HepG2 (cell line): ENCODE measurements around the gene ASTN2. TPM values are rescaled to one million over a fixed set of nuclear protein-coding genes. Genes with fewer than 3 reads are reported as not detected.

Source experiments
- ATAC-seq: fragments of 200-7000 bp; cut with Tn5 transposase; 3 replicates; pipeline ENCODE4 v1.9.1; 2020; ENCODE audit warnings: mild to moderate bottlenecking, moderate library complexity
- BruUV-seq: library from RNA; stranded (reverse); fragments of 400-500 nt; replicated peaks from 2 replicates; lab custom pipeline; 2021; lab: Mats Ljungman, UMichigan
- CTCF ChIA-PET: fragments of 300-600 bp; formaldehyde crosslinking; extraction: SDS; loops from one replicate; lab custom pipeline; 2021; ENCODE audit warnings: low total read pairs, inconsistent platforms, low intra/inter-chr PET ratio; lab: Yijun Ruan, JAX
- POLR2A ChIA-PET: fragments of 350-600 bp; sonication (Branson Sonifier 250); formaldehyde crosslinking; loops from one replicate; lab custom pipeline; 2020; ENCODE audit warnings: antibody characterized with exemption, inconsistent platforms; lab: Yijun Ruan, JAX
- DNase-seq: peaks from one replicate; pipeline ENCODE4 v3.0.0-alpha.2; 2015; ENCODE audit warnings: low spot score
- FAIRE-seq: peaks from 3 replicates; lab custom pipeline; 2011; peaks lifted over from hg19 to GRCh38; lab: Jason Lieb, UNC
- H2AFZ ChIP-seq: one replicate; pipeline ENCODE4 v1.6.1; 2011; ENCODE audit warnings: low read length, inconsistent platforms
- H3K27ac ChIP-seq: fragments of 300-600 bp; 3 replicates; pipeline ENCODE4 v1.8.0; 2011; ENCODE audit warnings: mixed run types, mild to moderate bottlenecking, mixed read lengths, low read length, inconsistent platforms; ENCODE audit not compliant: insufficient read depth; ENCODE audit errors: extremely low read length
- H3K27me3 ChIP-seq, 2 experiments: fragments of 200-600 bp in 1 of 2; 2 replicates in 1 of 2; 3 replicates in 1 of 2; pipeline versions ENCODE4 v1.6.0 to v1.8.0; 2011; ENCODE audit warnings: low read length in 2 of 2, mild to moderate bottlenecking in 2 of 2, moderate library complexity in 2 of 2, inconsistent platforms in 1 of 2; ENCODE audit not compliant: insufficient read depth in 2 of 2, control insufficient read depth in 1 of 2
- H3K36me3 ChIP-seq, 2 experiments: fragments of 200-600 bp in 1 of 2; replicated peaks in 1 of 2; 2 replicates in 1 of 2; 3 replicates in 1 of 2; pipeline versions ENCODE4 v1.5.1 to v1.8.0; 2011; ENCODE audit warnings: low read length in 2 of 2, inconsistent platforms in 1 of 2; ENCODE audit not compliant: insufficient read depth in 2 of 2, control insufficient read depth in 1 of 2
- H3K4me1 ChIP-seq: 2 replicates; pipeline ENCODE4 v1.5.1; 2012; ENCODE audit warnings: low read length, inconsistent platforms; ENCODE audit not compliant: insufficient read depth
- H3K4me2 ChIP-seq: 2 replicates; pipeline ENCODE4 v1.6.0; 2011; ENCODE audit warnings: low read depth, low read length, inconsistent platforms
- H3K4me3 ChIP-seq, 3 experiments: fragments of 200-600 bp in 1 of 3; sonication (generic), shearing (Covaris generic) in 1 of 3; replicated peaks in 1 of 3; 2 replicates each; pipeline ENCODE4 v1.5.1; 2011 to 2016; ENCODE audit warnings: low read length in 3 of 3, inconsistent platforms in 2 of 3, low read depth in 2 of 3, mild to moderate bottlenecking in 2 of 3, control low read depth in 1 of 3, mixed read lengths in 1 of 3; ENCODE audit not compliant: insufficient read depth in 1 of 3
- H3K79me2 ChIP-seq: one replicate; pipeline ENCODE4 v1.6.1; 2011; ENCODE audit warnings: low read length, inconsistent platforms; ENCODE audit not compliant: insufficient read depth
- H3K9ac ChIP-seq: 2 replicates; pipeline ENCODE4 v1.6.0; 2011; ENCODE audit warnings: mild to moderate bottlenecking, low read depth, low read length, inconsistent platforms; ENCODE audit not compliant: insufficient read depth
- H3K9me3 ChIP-seq: 2 replicates; pipeline ENCODE4 v1.5.1; 2012; ENCODE audit warnings: mild to moderate bottlenecking, low read length
- H4K20me1 ChIP-seq: 2 replicates; pipeline ENCODE4 v1.6.0; 2011; ENCODE audit warnings: inconsistent platforms, mild to moderate bottlenecking, low read length, moderate library complexity; ENCODE audit not compliant: insufficient read depth
- HDAC6 ChIP-seq: fragments of 200-600 bp; sonication (generic); IDR thresholded peaks from 2 replicates; pipeline ENCODE4 v1.7.0; 2017; ENCODE audit warnings: mild to moderate bottlenecking, antibody characterized with exemption, low read length, low read depth
- KAT2B ChIP-seq: fragments of 150-350 bp; IDR thresholded peaks from 2 replicates; pipeline ENCODE4 v1.6.1; 2014; ENCODE audit warnings: low read depth, low read length, borderline replicate concordance
- KAT7 ChIP-seq: IDR thresholded peaks from 2 replicates; pipeline ENCODE4 v1.6.1; 2018; ENCODE audit warnings: borderline replicate concordance, missing compliant biosample characterization
- ZC3H13 ChIP-seq: sonication (generic); formaldehyde crosslinking; IDR thresholded peaks from 2 replicates; pipeline ENCODE4 v1.8.1; 2023; ENCODE audit warnings: mild to moderate bottlenecking, missing genetic modification reagents, moderate library complexity
- ZNF230 ChIP-seq: sonication (generic); formaldehyde crosslinking; IDR thresholded peaks from 2 replicates; pipeline ENCODE4 v1.4.0; 2020; ENCODE audit warnings: mild to moderate bottlenecking, missing genetic modification reagents
- WGBS: methylation state at CpG from one replicate; pipeline ENCODE4 v1.1.6; 2017; ENCODE audit warnings: low lambda C conversion rate; 5-methylcytosine and 5-hydroxymethylcytosine counted together
- in situ Hi-C: cut with HindIII; loops from 2 replicates; pipeline ENCODE4 v1.10.0; 2017; ENCODE audit warnings: low pct_unique_long_range_greater_than_20kb; ENCODE audit not compliant: extremely low pct_ligation_motif_present
- intact Hi-C: fragments of 100-400 bp; cut with micrococcal nuclease; formaldehyde crosslinking; loops from one replicate; pipeline ENCODE4 v1.10.0; 2022; ENCODE audit not compliant: unreplicated experiment
- polyA plus RNA-seq, 8 experiments: library from polyadenylated mRNA; depleted of rRNA in 3 of 8; stranded (reverse) in 7 of 8; unstranded in 1 of 8; fragments of >200 nt; fragmentation: Illumina TruSeq in 4 of 8; extraction: Trizol in 4 of 8; gene quantifications; 2 replicates each; pipeline versions ENCODE4 v1.2.1 to v1.2.3, GENCODE V29; 2011 to 2016; ENCODE audit warnings: low read depth in 4 of 8, missing spikeins in 1 of 8, mixed read lengths in 1 of 8; ENCODE audit not compliant: insufficient read depth in 1 of 8
- total RNA-seq, 5 experiments: library from RNA; depleted of rRNA; stranded (reverse); fragments of >200 nt; fragmentation: Illumina TruSeq; extraction: Trizol; gene quantifications; 2 replicates each; pipeline ENCODE4 v1.2.3, GENCODE V29; 2016; ENCODE audit warnings: low read depth in 1 of 5
- TF ChIP-seq, protein P1 (sequence below): IDR thresholded peaks from 2 replicates; pipeline ENCODE4 v1.6.1; 2016; ENCODE audit warnings: low read depth, missing genetic modification reagents, missing compliant biosample characterization

The ASTN2 gene
- total and polyA plus RNA-seq, 2 of the 13 experiments (the other 11 are each of a cell fraction or from before 2014, with no cell fraction given) = 5.2 to 13.5 TPM

DNA sequence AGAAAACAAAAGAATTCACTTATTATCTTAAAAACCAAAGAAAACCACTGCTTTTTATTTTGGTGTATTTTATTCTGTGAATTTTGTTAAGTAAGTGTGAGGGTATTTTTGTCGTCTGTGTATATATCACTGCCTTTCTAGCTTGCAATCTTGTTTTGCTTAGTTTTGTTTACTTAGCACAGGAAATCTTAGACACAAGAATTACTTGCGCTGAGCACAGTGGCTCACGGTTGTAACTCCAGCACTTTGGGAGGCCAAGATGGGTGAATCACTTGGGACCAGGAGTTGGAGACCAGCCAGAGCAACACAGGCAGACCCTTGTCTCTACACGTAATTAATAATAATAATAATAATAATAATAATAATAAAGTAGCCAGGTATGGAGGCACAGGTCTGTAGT lies 1030.9 kb downstream of the ASTN2 start:
- no peak overlapping the region for H2AFZ ChIP-seq
- no peak overlapping the region for H3K27ac ChIP-seq
- H3K27me3 ChIP-seq = no peaks in the 10 kb centered on the region
- DNase-seq = no peak
- no peak overlapping the region for H3K9ac ChIP-seq
- H3K4me2 ChIP-seq = no peak overlapping the region
- no peaks in the 10 kb centered on the region for H3K36me3 ChIP-seq
- ATAC-seq = no peak
- no peaks in the 10 kb centered on the region for H3K4me1 ChIP-seq
- no peak overlapping the region for H3K4me3 ChIP-seq
- TF ChIP-seq ZNF230 (CRISPR knock-in tag) (no peak), KAT7 (no peak), KAT2B (no peak), ZC3H13 (CRISPR knock-in tag) (no peak), HDAC6 (no peak)
- TF ChIP-seq, protein P1, sequence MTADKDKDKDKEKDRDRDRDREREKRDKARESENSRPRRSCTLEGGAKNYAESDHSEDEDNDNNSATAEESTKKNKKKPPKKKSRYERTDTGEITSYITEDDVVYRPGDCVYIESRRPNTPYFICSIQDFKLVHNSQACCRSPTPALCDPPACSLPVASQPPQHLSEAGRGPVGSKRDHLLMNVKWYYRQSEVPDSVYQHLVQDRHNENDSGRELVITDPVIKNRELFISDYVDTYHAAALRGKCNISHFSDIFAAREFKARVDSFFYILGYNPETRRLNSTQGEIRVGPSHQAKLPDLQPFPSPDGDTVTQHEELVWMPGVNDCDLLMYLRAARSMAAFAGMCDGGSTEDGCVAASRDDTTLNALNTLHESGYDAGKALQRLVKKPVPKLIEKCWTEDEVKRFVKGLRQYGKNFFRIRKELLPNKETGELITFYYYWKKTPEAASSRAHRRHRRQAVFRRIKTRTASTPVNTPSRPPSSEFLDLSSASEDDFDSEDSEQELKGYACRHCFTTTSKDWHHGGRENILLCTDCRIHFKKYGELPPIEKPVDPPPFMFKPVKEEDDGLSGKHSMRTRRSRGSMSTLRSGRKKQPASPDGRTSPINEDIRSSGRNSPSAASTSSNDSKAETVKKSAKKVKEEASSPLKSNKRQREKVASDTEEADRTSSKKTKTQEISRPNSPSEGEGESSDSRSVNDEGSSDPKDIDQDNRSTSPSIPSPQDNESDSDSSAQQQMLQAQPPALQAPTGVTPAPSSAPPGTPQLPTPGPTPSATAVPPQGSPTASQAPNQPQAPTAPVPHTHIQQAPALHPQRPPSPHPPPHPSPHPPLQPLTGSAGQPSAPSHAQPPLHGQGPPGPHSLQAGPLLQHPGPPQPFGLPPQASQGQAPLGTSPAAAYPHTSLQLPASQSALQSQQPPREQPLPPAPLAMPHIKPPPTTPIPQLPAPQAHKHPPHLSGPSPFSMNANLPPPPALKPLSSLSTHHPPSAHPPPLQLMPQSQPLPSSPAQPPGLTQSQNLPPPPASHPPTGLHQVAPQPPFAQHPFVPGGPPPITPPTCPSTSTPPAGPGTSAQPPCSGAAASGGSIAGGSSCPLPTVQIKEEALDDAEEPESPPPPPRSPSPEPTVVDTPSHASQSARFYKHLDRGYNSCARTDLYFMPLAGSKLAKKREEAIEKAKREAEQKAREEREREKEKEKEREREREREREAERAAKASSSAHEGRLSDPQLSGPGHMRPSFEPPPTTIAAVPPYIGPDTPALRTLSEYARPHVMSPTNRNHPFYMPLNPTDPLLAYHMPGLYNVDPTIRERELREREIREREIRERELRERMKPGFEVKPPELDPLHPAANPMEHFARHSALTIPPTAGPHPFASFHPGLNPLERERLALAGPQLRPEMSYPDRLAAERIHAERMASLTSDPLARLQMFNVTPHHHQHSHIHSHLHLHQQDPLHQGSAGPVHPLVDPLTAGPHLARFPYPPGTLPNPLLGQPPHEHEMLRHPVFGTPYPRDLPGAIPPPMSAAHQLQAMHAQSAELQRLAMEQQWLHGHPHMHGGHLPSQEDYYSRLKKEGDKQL (CRISPR knock-in tag) = no peak
- no TSS peak for BruUV-seq
- intact Hi-C loops (no loop called here), in situ Hi-C loops (no loop called here)
- no peaks in the 10 kb centered on the region for H4K20me1 ChIP-seq
- H3K79me2 ChIP-seq = no peaks in the 10 kb centered on the region
- WGBS = 92% methylated on average over 4 of the region's 4 CpGs
- ChIA-PET POLR2A (no interaction called here), CTCF (no interaction called here)
- H3K9me3 ChIP-seq = no peaks in the 10 kb centered on the region
- no peak for FAIRE-seq
